K562 (cell line): ENCODE results near the gene ZSWIM1. TPM values are rescaled to one million over a fixed set of nuclear protein-coding genes. Genes with fewer than 3 reads are reported as not detected.

ENCODE experiments used
- ATAC-seq: fragments of 200-7000 bp; cut with Tn5 transposase; 3 replicates; pipeline ENCODE4 v1.9.1; 2020; ENCODE audit warnings: moderate library complexity
- BruUV-seq: library from RNA; stranded (reverse); fragments of 400-500 nt; replicated peaks from 2 replicates; lab custom pipeline; 2021; lab: Mats Ljungman, UMichigan
- CTCF ChIA-PET: fragments of 300-600 bp; formaldehyde crosslinking; extraction: SDS; loops from one replicate; lab custom pipeline; 2021; ENCODE audit warnings: low intra/inter-chr PET ratio; lab: Yijun Ruan, JAX
- POLR2A ChIA-PET: fragments of 300-600, 350-650 bp; sonication (Branson Sonifier 250); formaldehyde crosslinking; extraction: SDS; loops from one replicate; lab custom pipeline; 2021; ENCODE audit warnings: antibody characterized with exemption, inconsistent platforms; lab: Yijun Ruan, JAX
- DNase-seq, 4 experiments: peaks; one replicate each; pipeline versions ENCODE4 v3.0.0 to v3.0.0-alpha.2; 2011 to 2018; ENCODE audit warnings: low spot score in 3 of 4, mixed read lengths in 3 of 4; ENCODE audit errors: extremely low read depth in 1 of 4
- FAIRE-seq: peaks from 2 replicates; lab custom pipeline; 2011; peaks lifted over from hg19 to GRCh38; lab: Jason Lieb, UNC
- H2AFZ ChIP-seq: 2 replicates; pipeline ENCODE4 v1.6.0; 2011; ENCODE audit warnings: low read depth, low read length, control low read depth, inconsistent platforms
- H3K27ac ChIP-seq: fragments of 200-600 bp; 3 replicates; pipeline ENCODE4 v1.8.0; 2011; ENCODE audit warnings: low read depth, mild to moderate bottlenecking, control low read depth, inconsistent platforms, low read length, moderate library complexity, mixed read lengths; ENCODE audit errors: extremely low read depth
- H3K27me3 ChIP-seq, 2 experiments: fragments of 300-600 bp in 1 of 2; 2 replicates in 1 of 2; 3 replicates in 1 of 2; pipeline versions ENCODE4 v1.6.0 to v1.8.0; 2011; ENCODE audit warnings: inconsistent platforms in 2 of 2, low read length in 2 of 2, mild to moderate bottlenecking in 1 of 2, mixed read lengths in 1 of 2, moderate library complexity in 1 of 2; ENCODE audit not compliant: control insufficient read depth in 2 of 2, insufficient read depth in 2 of 2
- H3K36me3 ChIP-seq: fragments of 300-600 bp; 3 replicates; pipeline ENCODE4 v1.8.0; 2011; ENCODE audit warnings: mild to moderate bottlenecking, low read length, inconsistent platforms; ENCODE audit not compliant: control insufficient read depth, insufficient read depth
- H3K4me1 ChIP-seq, 2 experiments: fragments of 200-600 bp in 1 of 2; replicated peaks in 1 of 2; 2 replicates in 1 of 2; 3 replicates in 1 of 2; pipeline versions ENCODE4 v1.5.1 to v1.8.0; 2011; ENCODE audit warnings: inconsistent platforms in 2 of 2, low read length in 2 of 2, mild to moderate bottlenecking in 1 of 2, mixed read lengths in 1 of 2, moderate library complexity in 1 of 2; ENCODE audit not compliant: control insufficient read depth in 2 of 2, insufficient read depth in 2 of 2
- H3K4me2 ChIP-seq: 2 replicates; pipeline ENCODE4 v1.6.1; 2011; ENCODE audit warnings: low read length, control low read depth, inconsistent platforms, mixed read lengths; ENCODE audit not compliant: insufficient read depth
- H3K4me3 ChIP-seq: fragments of 200-600 bp; sonication (generic), shearing (Covaris generic); 2 replicates; pipeline ENCODE4 v1.5.1; 2016; ENCODE audit warnings: control low read depth, inconsistent platforms
- H3K79me2 ChIP-seq: fragments of 200-600 bp; 3 replicates; pipeline ENCODE4 v1.8.0; 2011; ENCODE audit warnings: low read length, inconsistent platforms; ENCODE audit not compliant: control insufficient read depth, insufficient read depth
- H3K9ac ChIP-seq, 2 experiments: 2 replicates each; pipeline versions ENCODE4 v1.6.0 to v1.6.1; 2011; ENCODE audit warnings: low read depth in 2 of 2, low read length in 2 of 2, control low read depth in 1 of 2, inconsistent platforms in 1 of 2, mild to moderate bottlenecking in 1 of 2, mixed read lengths in 1 of 2; ENCODE audit not compliant: insufficient read depth in 1 of 2
- H3K9me1 ChIP-seq: one replicate; pipeline ENCODE4 v1.6.0; 2011; ENCODE audit warnings: inconsistent platforms, mild to moderate bottlenecking, low read length, moderate library complexity; ENCODE audit not compliant: control insufficient read depth, insufficient read depth
- H3K9me3 ChIP-seq: replicated peaks from 2 replicates; pipeline ENCODE4 v1.5.1; 2011; ENCODE audit warnings: low read depth, low read length, inconsistent platforms; ENCODE audit not compliant: control insufficient read depth, insufficient read depth
- H4K20me1 ChIP-seq: replicated peaks from 2 replicates; pipeline ENCODE4 v1.6.1; 2011; ENCODE audit warnings: low read length, inconsistent platforms, mixed read lengths; ENCODE audit not compliant: control insufficient read depth, insufficient read depth
- FOXK1 ChIP-seq: sonication (generic); formaldehyde crosslinking; IDR thresholded peaks from 2 replicates; pipeline ENCODE4 v1.8.0; 2022; ENCODE audit warnings: missing genetic modification reagents, mild to moderate bottlenecking, borderline replicate concordance
- ILK ChIP-seq: fragments of 450-650 bp; IDR thresholded peaks from 2 replicates; pipeline ENCODE4 v1.6.1; 2016; ENCODE audit warnings: missing genetic modification characterization, low read depth, mild to moderate bottlenecking, missing compliant biosample characterization, moderate library complexity, borderline replicate concordance
- KDM4B ChIP-seq, 2 experiments: fragments of 450-650 bp in 1 of 2; sonication (generic) in 1 of 2; IDR thresholded peaks; 2 replicates each; pipeline ENCODE4 v1.6.1; 2016 to 2017; ENCODE audit warnings: borderline replicate concordance in 2 of 2, antibody characterized with exemption in 1 of 2, low read depth in 1 of 2, mild to moderate bottlenecking in 1 of 2
- POLR2G ChIP-seq: fragments of 200-400 bp; formaldehyde crosslinking; IDR thresholded peaks from 2 replicates; pipeline ENCODE4 v1.6.1; 2017; ENCODE audit warnings: low read depth, mild to moderate bottlenecking, antibody characterized with exemption, low read length, moderate library complexity
- TAF1 ChIP-seq: IDR thresholded peaks from 2 replicates; pipeline ENCODE4 v1.6.1; 2011; ENCODE audit warnings: mild to moderate bottlenecking, low read length, moderate library complexity; ENCODE audit not compliant: insufficient read depth, control insufficient read depth, severe bottlenecking; ENCODE audit errors: extremely low read depth
- TBP ChIP-seq: optimal IDR thresholded peaks from 2 replicates; pipeline ENCODE3; 2011; ENCODE audit warnings: low read depth, low read length, improper control_type of control experiment
- WGBS: fragments of 100-300 bp; shearing (Covaris generic); methylation state at CpG from one replicate; pipeline ENCODE4 v1.1.6; 2016; ENCODE audit warnings: low coverage, mixed read lengths; ENCODE audit not compliant: insufficient coverage; ENCODE audit errors: missing lambda C conversion rate; 5-methylcytosine and 5-hydroxymethylcytosine counted together
- in situ Hi-C: fragments of 300-500 bp; cut with MboI; formaldehyde crosslinking; loops from 4 replicates; pipeline ENCODE4 v1.15.0; 2018; ENCODE audit warnings: inconsistent platforms, mixed read lengths
- intact Hi-C: fragments of 100-400 bp; cut with micrococcal nuclease; formaldehyde crosslinking; loops from 2 replicates; pipeline ENCODE4 v1.14.2; 2022
- polyA plus RNA-seq, 8 experiments: library from polyadenylated mRNA; depleted of rRNA in 4 of 8; stranded (reverse) in 5 of 8; unstranded in 3 of 8; fragments of >200 nt; fragmentation: Nextera tagmentation in 2 of 8; fragmentation: Illumina TruSeq in 1 of 8; extraction: Ambion mirVana in 2 of 8; extraction: Trizol in 1 of 8; gene quantifications; 2 replicates each; pipeline versions ENCODE4 v1.2.1 to v1.2.3, GENCODE V29; 2011 to 2014; ENCODE audit warnings: inconsistent platforms in 1 of 8, missing spikeins in 1 of 8
- total RNA-seq, 7 experiments: library from RNA; depleted of rRNA in 6 of 7; stranded (reverse); fragments of >200 nt in 6 of 7; fragmentation: Illumina TruSeq in 2 of 7; extraction: Trizol in 2 of 7; gene quantifications; 2 replicates each; pipeline versions ENCODE4 v1.2.1 to v1.2.3, GENCODE V29; 2011 to 2021; ENCODE audit warnings: low replicate concordance in 1 of 7
- TF ChIP-seq, protein P1 (sequence below): fragments of 450-650 bp; IDR thresholded peaks from 2 replicates; pipeline ENCODE4 v1.6.1; 2016
- TF ChIP-seq, protein P2 (sequence below): sonication (generic); formaldehyde crosslinking; IDR thresholded peaks from 2 replicates; pipeline ENCODE4 v1.5.0; 2020; ENCODE audit warnings: missing genetic modification reagents
- TF ChIP-seq, protein P3 (sequence below), 3 experiments: fragments of 200-800 bp in 1 of 3; sonication (Bioruptor generic) in 1 of 3; sonication (generic) in 1 of 3; formaldehyde crosslinking in 1 of 3; IDR thresholded peaks; 2 replicates each; pipeline versions ENCODE4 v1.6.1 to v1.8.0; 2016 to 2022; ENCODE audit warnings: mild to moderate bottlenecking in 2 of 3, missing compliant biosample characterization in 2 of 3, missing genetic modification characterization in 2 of 3, missing genetic modification reagents in 1 of 3
- TF ChIP-seq, protein P4 (sequence below): fragments of 450-650 bp; formaldehyde crosslinking; IDR thresholded peaks from 2 replicates; pipeline ENCODE4 v1.4.0; 2020; ENCODE audit warnings: mild to moderate bottlenecking, mixed read lengths

ZSWIM1 gene
- total and polyA plus RNA-seq, 9 of the 15 experiments (the other 6 are each of a cell fraction or from before 2014, with no cell fraction given): 2.5 to 15.6 (median 9.5) TPM

DNA sequence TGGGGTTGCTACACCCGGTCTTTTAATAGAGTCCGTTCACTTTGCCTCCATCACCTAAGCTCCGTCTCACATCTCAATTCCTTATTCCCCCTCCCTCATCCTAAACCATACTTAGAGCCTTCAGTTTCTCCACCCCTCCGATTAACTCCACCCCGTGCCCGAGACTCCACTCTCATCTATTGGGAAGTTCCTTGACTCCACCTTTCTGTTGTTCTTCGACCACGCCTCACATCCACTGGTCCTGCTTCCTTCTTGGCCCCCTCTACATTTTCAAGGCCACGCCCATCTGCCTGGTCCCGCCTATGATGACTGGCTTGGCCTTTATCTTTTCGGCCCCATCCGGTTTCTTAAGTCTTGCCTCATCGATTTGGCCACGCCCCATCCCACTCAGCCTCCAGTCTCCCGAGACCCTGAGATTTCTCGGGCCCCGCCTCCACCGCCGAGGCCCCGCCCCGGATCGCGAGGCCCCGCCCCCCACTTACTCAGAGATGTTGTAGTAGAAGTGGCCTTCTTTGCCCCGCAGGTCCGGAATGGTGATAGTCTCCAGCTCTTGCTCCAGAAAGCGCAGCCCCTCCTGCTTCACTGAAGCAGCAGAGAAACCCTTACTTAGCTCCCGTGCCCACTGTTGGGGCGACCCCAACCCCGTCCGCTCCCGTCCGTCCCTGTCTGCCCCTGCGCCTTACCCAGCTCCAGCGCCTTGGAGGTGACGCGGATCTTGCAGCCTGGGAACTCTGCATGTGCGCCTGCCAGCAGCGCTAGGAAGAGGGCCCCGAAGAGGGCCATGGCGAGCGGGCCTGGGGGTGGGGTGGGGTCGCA is 29.9 kb downstream of the ZSWIM1 start (continued):
- TF ChIP-seq, protein P1, sequence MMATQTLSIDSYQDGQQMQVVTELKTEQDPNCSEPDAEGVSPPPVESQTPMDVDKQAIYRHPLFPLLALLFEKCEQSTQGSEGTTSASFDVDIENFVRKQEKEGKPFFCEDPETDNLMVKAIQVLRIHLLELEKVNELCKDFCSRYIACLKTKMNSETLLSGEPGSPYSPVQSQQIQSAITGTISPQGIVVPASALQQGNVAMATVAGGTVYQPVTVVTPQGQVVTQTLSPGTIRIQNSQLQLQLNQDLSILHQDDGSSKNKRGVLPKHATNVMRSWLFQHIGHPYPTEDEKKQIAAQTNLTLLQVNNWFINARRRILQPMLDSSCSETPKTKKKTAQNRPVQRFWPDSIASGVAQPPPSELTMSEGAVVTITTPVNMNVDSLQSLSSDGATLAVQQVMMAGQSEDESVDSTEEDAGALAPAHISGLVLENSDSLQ: peak; percentile 90
- TF ChIP-seq KDM4B (IDR thresholded peaks at IDR 0.05; ENCODE audit: borderline replicate concordance in 2 of 2, low read depth in 1 of 2) (no peak), ILK (tag) (no peak)

DNA sequence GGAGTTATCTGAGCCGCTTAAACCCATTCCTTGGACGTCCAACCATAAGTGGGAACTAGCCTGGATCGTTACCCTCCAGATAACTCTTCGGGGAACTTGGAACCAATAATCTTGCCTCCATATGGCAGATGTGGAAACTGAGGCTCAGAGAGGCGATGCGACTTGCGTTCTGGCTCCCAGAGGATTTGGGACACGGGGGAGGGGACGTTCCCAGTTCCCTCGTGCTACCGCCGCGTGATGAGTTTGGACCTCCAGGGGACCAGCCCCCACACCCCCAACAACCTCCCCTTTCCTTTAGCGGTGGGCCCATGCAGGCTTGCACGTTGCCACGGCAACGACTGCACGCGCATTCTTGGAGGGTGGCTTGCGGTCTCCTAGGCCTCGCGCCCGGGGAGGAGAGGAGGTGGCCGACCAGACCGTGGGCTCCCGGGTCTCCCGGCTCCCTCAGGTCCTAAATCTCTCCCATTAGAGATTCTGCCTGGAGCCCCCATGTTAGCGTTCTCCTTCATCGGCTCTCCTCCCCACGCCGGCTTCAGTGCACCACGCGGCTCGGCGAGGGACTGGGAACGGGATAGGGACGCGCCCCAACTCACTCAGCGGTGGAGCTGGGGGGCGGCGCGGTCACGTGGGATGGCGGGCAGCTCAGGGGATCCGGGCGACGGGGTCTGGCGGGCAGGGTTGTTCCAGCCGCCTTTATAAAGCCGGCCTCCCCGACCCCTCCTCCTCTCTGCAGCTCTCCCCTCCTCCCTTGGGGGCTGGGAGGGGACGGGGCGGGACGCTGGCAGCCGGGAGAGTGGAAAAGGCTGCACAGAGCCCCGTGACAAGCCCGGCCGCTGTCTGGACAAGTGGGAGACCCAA is 30.7 kb downstream of the ZSWIM1 start, which contains the start of gene PLTP:
Gene PLTP, minus strand, starts transcription at position 670 of the 858 bp plus-strand sequence. CDS start 703 bp downstream, outside the sequence.
- in situ Hi-C loops: no loop called here
- no peak for FAIRE-seq
- peak within 1 kb of the TSS; percentile 63 to 94 for H3K9ac ChIP-seq
- H3K4me2 ChIP-seq: peak within 1 kb of the TSS; percentile 82
- 47% methylated on average over 49 of the region's 58 CpGs for WGBS
- intact Hi-C loops: no loop called here
- no peaks in the 10 kb centered on the region for H4K20me1 ChIP-seq
- POLR2A ChIA-PET: interaction anchor here (0.6 to 2.3 kb wide), 6 partner anchors 8 to 518 kb away, joined by 3 to 11 read pairs (median 4); no protein-coding TSS in a partner anchor
- peaks cover 24 to 44% of the 10 kb centered on the region in 2 experiments for H3K4me1 ChIP-seq
- H3K27me3 ChIP-seq: no peaks in the 10 kb centered on the region
- CTCF ChIA-PET: no interaction called here
- peak in 3 of 4 experiments; percentile 45 to 48 (median 47) for DNase-seq
- H3K36me3 ChIP-seq: peaks cover 9% of the 10 kb centered on the region; the same call in 1 of the 3 replicates
- H3K4me3 ChIP-seq: peak within 1 kb of the TSS; percentile 48
- BruUV-seq: TSS peak; percentile 99
- ATAC-seq: 0 out of 3 replicates have a peak, but pooled peaks have one; percentile 3
- no peaks in the 10 kb centered on the region for H3K9me1 ChIP-seq
- no peaks in the 10 kb centered on the region for H3K9me3 ChIP-seq
- H3K27ac ChIP-seq: peak within 1 kb of the TSS; percentile 89
- H3K79me2 ChIP-seq: peaks cover 15% of the 10 kb centered on the region
- H2AFZ ChIP-seq: peak within 1 kb of the TSS; percentile 92
- TF ChIP-seq TAF1 (peak; percentile 7), FOXK1 (CRISPR knock-in tag) (no peak), TBP (peak; percentile 76), POLR2G (peak; percentile 76)
- TF ChIP-seq, protein P2, sequence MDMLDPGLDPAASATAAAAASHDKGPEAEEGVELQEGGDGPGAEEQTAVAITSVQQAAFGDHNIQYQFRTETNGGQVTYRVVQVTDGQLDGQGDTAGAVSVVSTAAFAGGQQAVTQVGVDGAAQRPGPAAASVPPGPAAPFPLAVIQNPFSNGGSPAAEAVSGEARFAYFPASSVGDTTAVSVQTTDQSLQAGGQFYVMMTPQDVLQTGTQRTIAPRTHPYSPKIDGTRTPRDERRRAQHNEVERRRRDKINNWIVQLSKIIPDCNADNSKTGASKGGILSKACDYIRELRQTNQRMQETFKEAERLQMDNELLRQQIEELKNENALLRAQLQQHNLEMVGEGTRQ: peak; percentile 58
- TF ChIP-seq, protein P3, sequence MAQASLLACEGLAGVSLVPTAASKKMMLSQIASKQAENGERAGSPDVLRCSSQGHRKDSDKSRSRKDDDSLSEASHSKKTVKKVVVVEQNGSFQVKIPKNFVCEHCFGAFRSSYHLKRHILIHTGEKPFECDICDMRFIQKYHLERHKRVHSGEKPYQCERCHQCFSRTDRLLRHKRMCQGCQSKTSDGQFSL (CRISPR knock-in tag; IDR thresholded peaks at IDR 0.05): 0 out of 2 replicates have a peak, but pooled peaks have one; percentile 28
- TF ChIP-seq, protein P3 (tag; IDR thresholded peaks at IDR 0.05): no peak
- TF ChIP-seq, protein P4, sequence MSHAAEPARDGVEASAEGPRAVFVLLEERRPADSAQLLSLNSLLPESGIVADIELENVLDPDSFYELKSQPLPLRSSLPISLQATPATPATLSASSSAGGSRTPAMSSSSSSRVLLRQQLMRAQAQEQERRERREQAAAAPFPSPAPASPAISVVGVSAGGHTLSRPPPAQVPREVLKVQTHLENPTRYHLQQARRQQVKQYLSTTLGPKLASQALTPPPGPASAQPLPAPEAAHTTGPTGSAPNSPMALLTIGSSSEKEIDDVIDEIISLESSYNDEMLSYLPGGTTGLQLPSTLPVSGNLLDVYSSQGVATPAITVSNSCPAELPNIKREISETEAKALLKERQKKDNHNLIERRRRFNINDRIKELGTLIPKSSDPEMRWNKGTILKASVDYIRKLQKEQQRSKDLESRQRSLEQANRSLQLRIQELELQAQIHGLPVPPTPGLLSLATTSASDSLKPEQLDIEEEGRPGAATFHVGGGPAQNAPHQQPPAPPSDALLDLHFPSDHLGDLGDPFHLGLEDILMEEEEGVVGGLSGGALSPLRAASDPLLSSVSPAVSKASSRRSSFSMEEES (CRISPR knock-in tag): no peak
